ENCODE data around the gene TXK.
A peak's percentile ranks its signal among the peaks of the same experiment; 100 is the strongest.

Gene TXK

DNA sequence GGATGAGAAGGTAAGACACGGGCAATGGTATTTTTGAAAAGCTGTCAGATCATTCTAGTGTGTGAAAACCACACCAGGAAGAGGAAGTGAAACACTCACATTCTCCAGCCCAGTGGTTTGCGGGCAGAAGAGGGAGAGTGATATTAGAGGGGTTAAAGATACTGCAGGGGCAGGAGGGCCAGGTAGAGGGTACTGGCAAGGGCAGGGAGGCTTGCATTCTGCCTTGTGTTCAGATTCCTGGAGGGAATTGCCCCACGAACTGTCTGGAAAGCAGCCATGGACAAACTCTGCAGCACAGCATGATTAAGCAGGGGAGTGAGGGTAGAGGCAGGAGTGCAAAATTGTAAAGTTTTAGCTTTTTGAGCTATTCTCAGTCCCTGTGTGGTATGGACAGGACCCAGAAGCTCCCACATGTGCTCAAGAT lies 86.6 kb downstream of the TXK start:
- DNase-seq, result no peak

DNA sequence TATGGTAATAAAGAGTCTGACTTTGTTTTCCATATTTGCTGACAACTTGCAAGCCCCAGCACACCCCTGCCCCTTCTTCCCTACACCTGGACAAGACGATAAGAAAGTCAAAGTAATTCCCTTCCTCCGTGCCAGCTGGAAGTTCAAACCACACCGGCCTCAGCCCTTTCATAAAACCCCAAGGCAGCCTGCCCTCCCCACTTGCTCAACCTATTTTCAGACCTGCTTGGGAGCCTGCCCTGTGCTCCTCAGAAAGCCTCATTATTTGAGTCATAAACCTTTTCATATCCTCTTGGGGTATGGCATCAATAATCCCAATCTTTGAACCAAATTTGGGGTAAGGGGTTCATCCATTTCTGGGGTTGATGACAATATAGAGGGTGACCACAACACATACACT lies 88.0 kb downstream of the TXK start:
- no peak for DNase-seq

DNA sequence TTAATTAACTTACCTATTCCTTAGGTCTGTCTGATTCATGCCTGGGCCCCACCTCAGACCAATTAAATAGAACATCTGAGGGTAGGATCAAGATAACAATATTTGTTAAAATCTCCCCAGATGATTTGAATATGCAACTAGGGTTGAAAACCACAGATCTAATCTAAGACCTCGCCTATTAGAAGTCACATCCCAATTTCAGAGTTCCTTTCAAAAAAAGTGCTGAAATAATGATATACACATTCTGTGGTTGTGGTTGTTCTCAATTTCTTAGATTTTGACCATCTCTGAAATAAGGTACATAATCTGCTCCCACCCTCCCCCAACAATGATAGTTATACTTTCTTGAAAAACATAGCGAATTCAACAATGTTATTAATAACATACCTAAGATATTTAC lies 89.8 kb downstream of the TXK start:
- DNase-seq, result no peak

DNA sequence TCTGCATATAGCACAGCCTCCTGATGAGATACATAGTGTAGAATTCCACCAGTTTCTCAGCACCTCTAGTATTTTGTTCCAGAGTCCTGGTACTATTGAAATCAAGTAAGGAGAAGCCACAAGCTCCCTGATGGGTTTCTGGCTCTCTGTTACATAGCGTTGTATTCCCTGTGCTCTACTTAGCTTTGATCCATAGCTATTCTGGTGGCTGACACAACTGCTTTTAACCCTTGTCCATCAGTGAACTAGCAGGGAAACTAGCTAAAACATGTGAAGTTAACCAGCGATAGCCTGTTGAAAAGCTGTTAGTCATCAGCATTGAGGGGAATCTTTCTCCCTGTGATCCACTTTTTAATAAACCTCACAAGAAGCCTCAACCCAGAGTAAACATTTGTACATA lies 90.5 kb downstream of the TXK start:
- no peak for DNase-seq

DNA sequence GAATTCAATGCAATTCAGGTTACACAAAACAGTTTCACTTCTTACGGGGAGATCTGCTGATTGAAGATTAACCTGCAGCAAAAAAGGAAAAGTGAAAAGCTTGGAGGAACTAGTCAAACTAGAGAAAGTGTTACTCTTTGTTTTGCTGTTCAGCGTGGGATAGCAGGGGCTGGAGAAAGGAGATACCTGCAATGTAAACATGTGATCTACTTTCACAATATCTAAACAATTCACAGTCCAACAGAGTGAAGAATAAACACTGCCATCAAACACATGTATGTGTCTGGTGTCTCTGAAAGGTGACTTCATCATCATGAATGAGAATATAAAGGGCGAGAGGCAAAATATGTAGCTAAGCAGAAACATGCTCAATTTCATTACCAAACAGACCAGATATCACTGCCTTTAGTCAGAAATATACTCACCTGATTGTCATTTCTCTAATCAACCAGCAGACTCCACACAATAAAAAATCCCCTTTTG lies 91.0 kb downstream of the TXK start:
- no peak for DNase-seq

DNA sequence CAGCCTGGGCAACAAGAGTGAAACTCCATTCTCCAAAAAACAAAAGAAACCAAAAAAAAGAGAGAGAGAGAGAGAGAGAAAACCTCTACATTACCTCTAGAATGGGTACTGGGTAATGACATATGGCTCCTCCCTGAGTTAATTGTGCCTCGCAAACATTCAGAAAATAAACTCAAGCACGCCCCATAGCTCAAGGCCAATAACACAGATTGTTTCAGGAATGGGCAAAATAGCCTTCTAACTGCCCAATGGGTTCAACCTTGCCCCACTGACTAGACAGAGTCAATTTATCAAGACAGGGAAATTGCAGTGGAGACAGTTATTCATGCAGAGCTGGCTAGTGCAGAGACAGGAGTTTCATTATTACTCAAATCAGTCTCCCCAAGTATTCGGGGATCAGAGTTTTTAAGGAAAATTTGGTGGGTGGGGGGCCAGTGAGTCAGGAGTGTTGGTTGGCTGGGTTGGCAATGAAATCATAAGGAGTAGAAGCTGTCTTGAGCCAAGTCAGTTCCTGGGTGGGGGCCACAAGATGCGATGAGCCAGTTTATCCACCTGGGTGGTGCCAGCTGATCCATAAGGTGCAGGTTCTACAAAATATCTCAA lies 92.4 kb downstream of the TXK start:
- no peak for DNase-seq

DNA sequence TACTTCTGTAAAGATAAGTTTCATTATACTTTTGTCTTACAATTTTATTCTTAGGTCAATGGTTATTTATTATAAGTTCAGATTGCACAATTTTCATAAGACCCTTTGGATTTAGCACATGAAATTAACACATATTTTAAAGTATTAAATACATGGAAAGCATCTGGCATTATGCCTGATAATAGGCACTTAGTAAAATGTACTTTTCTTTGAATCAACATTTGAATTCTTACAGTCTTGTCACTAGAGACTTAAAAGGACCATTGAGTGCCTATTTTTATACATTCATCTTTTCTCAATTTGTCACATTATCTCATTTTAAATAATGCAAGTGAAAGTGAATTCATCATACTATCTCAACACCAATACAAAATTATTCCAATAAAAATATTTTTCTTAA lies 94.5 kb downstream of the TXK start:
- DNase-seq, result no peak

DNA sequence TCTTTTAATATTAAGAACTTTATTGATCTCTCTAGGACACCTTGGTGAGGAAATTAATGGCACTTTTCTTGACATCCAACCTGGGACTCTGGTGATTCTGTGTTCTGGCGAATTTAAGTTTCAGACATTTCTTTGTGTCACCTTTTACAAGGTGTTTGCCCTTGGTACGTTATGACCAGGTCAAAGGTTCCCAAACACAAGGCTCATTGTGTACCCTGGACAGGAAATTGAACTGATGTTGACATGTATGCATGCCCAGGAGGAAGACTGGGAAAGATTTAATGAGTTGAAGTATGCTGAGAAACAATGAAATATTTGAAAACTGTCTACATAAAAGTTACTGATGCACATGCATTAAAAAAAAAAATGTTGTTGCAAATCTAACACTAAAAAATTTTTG lies 95.4 kb downstream of the TXK start:
- DNase-seq, result no peak

DNA sequence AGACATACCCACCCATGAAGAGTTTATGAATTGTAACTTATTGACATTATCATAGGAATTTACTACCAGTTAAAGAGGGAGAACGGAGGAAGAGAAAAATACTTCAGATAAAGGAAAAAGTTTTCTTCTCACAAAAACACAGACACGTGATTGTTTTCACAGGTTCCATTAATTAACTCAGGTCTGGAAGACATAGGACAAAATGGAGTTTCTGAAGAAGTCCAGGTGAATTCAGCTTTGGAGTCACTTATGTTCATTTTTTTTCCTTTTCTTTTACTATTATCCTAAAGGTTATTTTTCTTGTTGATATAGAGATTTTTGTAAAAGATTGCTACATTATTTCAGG lies 97.0 kb downstream of the TXK start:
- DNase-seq, result no peak

DNA sequence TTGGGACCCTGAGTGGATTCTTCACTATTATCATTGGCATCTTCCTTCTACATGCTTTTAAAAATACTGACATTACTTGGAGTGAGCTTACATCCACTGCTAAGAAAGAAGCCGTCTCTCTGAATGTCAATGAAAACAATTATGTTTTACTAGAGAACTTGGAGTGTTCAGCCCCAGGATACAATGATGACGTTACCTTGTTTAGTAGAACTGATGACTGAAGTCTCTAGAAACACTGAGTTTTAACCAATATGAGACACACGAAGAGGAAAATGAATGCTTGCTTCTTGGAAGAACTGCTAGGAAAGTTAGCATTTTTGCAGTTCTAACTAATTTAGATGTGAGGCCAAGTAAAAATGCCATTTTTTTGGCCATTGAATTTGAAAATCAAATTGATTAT lies 98.1 kb downstream of the TXK start:
- DNase-seq, result no peak

DNA sequence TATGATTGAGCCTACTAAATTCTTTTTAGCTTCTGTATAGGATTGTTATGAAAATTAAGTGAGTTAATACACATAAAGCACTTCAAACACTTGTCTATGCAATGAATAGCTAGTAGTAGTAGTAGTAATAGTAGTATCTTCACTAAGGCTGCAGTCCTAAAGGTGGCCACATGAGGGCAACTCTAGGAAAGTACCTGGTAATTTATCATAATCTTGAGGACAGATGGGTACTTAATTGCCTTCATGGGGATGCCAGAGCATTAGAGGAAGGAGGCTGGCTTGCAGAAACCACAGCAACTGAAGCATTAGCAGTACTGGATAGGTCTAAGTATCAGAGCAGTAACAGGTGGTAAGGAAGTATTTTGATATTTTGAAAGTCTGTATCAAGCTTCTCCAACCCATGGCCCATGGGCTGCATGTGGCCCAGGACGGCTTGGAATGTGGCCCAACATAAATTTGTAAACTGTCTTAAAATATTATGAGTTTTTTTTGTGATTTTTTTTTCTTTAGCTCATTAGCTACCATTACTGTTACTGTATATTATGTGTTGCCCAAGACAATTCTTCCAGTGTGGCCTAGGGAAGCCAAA lies 100.1 kb downstream of the TXK start:
- DNase-seq, result peak; percentile 15

DNA sequence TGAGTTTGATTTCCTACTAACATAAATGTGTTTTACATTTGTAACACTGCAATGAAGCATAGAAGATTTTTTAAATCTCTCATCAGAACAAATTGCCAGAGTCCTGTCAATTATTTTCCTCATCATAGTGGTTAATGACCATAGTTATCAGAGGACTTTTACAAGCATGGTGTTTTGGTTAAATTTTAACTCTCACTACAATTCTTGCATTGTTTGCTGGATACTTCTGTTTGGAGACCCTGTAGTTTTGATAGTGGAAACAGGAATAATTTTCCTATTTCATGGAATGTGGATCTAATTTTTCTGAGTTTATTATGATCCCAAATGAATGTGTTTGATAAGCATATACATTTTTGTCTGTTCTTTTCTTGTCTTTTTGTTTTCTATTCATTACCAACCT lies 100.6 kb downstream of the TXK start:
- DNase-seq, result no peak

DNA sequence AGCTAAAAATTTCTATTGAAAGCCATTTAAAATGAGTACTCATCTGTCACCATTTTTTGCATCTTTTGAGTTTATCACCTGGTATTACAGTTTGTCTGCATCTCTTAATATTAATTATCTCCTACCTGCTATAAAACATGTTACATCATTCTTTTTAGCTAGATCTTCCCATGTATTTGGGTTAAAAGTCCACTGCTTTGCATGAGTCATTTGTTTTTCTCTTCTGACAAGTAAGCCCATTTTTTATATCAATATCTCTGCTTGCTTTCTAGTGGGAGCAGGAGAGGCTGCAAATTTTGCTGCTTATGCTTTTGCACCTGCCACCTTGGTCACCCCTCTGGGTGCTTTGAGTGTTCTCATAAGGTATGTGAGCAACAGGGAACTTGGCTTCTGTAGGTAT lies 101.3 kb downstream of the TXK start:
- no peak for DNase-seq

DNA sequence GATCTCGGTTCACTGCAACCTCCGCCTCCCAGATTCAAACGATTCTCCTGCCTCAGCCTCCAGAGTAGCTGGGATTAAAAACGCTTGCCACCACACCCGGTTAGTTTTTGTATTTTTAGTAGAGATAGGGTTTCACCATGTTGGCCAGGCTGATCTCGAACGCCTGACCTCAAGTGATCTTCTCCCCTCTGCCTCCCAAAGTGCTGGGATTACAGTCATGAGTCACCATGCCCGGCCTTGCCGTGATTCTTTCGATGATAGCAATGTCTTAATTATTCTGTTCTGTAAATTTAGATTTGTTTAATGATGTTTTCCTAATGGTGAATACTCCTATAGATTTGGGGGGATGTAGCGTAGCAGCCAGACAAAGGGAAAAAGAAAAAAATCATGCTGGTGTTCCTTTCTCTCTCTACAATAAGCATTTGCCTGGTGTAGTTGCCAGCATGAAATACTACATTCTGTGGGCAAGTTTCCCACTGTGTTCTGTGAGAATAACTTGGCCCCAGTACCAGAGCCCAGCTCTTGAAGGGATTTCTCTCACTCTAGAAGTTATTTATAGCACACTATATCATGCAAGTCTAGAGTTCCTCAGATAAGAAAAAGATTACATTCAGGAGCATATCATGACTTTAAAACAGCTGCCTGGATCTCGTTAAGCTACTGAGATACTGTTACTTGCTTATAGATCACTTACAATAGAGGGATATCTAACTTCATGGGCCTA lies 102.1 kb downstream of the TXK start:
- DNase-seq, result peak; percentile 50

DNA sequence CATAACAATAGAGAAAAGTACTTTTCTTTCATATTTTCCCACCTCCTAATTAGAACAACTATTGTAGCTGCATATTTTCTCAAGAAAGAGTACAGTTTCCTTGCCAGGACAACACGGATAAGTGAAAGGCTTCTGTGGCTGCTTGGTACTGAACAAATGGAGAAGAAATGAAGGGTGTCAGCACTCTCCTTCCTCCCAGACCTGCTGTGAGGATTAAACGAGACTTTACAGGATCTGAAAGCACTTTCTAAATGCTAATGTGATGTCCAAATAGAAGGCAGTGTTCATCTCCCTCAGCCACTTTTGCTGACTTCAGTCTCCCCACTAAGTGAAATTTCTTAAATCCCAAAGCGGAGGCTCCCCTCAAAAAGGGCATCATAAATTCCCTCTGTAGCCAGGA lies 103.6 kb downstream of the TXK start:
- DNase-seq, result no peak

DNA sequence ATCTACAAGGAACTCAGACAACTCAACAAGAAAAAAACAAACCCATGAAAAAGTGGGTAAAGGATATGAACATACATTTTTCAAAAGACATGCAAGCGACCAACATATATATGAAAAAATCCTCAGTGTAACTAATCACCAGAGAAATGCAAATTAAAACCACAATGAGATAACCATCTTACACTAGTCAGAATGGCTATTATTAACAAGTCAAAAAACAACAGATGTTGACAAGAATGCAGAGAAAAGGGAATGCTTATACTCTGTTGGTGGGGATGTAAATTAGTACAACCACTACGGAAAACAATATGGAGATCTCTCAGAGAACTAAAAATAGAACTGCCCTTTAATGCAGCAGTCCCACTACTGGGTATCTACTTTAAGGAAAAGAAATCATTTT lies 105.4 kb downstream of the TXK start:
- DNase-seq, result no peak

DNA sequence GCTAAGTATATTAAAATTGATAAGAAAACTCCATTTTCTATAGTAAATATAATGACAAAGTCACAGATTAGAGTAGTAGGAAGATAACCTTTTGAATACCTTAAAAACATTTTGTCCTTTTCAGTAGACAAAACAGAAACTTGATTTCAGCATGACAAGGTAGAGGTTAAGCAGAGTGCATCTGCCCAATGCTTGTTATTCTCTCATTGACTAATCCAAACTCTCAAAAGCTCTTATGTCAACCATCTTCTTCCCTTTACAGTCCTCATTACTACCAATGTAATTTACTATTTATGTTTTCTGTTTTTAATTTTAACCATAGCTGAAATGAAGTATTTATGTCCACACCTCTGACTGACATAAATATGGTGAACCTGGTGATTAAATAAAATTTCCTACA lies 106.4 kb downstream of the TXK start:
- DNase-seq, result no peak

DNA sequence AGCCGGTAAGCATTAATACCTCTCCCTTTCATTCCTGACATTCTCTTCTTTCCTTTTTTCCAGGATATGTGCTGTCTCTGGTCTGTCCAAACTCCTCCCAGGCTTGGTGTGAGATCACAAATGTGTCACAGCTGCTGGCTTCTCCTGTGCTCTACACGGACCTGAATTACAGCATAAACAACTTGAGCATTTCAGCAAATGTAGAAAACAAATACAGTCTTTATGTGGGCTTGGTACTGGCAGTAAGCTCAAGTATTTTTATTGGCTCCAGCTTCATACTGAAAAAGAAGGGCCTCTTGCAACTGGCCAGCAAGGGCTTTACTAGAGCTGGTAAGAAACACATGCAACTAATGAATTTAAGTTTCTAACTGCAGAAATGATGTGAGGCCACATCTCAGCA lies 109.0 kb downstream of the TXK start:
- no peak for DNase-seq

DNA sequence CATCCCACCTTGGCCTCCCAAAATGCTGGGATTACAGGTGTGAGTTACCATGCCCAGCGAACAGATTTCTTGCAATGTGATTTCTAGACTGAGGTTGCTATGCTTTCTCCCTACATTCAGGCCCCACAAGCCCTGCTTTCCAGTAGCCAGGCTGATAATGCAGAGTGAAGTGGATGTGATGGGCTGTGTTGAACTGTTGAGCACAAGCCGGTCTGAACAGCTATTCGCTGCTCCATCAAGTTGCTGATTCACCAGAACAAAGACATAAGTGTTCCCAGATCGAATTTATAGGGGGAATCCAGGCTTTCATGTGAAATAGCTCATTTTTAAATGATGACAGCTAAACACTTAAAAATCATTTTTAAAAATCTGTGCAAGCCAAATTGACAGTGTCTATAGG lies 109.5 kb downstream of the TXK start:
- no peak for DNase-seq

DNA sequence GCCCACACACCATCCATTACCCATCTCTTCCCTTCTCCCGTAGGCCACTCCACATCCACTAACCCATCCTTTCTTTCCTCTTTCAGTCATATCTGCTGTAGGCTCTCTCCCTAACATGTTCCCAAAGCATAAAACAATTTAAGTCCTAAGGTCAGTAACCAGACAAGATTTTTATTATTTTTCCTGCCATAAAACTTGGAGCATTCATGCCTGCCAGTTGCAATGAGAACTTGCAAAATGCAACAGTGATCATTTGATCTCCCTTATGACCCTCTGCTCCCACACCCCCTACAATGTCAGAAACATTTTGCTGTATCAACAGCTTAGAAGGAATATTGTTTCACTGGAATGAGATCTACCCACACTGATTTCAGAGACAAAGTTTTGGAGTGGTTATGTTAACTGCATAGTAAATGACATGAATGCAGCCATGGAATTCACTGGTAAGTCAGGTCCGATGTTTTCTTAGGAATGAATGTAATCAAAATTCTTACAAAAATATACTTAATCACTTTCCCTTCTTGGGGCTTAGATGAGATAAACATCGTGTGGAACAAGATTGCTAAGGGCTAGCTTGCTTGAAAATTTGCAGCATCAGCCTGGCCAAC lies 111.8 kb downstream of the TXK start:
- DNase-seq, result no peak

DNA sequence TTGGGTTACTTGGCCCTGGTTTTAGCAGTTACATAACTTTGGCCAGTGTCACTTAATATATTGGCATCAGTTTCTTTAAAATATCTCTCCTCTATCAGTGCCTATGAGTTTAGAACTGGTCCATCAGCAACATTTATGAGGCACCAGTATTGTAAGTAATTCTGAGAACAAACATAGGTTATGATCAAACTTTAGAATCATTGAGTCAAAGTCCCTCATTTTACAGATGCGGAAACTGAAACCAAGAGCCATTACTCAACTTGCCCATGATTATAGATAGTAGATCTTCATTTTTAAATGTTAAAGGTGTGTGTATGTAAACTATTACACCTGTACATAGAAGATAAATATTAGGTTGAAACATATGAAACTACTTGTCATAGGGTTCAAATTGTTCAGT lies 113.0 kb downstream of the TXK start:
- DNase-seq, result no peak

DNA sequence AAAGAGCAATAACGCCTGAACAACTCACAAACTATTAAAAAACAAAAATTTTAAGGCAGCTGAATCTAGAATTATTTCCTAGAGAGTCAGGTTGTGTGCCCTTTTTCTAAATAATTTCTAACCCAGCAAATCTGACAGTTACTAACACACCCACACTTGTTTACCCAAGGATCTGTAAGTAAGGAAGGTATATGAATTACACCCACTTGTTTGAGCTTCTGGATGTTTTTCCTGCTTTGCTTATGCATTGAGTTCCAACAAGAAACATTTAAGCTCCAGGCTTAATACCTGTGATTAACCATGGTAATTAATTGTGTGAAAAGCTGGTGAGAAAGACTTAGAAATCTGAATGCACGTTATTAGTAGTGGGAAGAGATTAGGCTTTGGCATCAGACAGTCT lies 115.9 kb downstream of the TXK start:
- DNase-seq, result no peak

DNA sequence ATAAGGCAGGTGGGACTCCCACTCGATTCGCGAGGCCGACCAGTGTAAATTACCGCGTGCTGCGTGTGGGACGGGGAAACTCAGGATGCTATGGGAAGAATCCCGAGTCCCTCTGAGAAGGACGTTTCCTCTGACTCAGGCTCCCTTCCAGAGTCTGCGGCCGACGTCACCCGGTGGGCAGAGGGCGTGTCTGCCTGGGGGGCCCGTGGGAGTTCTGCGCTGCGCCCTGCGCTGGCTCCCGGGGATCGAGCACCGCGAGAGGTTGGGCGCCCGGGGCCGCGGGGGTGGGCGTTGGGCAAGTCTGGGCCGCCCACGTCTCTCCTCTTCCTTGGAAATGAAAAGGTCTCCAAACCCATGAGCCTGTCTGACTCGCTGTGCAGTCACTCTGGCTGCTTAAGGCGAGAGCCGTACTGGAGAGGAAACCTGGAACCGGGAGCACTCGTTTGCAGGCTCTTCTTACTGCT lies 116.9 kb downstream of the TXK start:
- peak; percentile 54 for DNase-seq

Measured in fibroblast of skin of scalp (primary cell).